ENCODE results near the gene IGF2BP2. TPM values are rescaled to one million over a fixed set of nuclear protein-coding genes. Genes with fewer than 3 reads are reported as not detected.

Gene IGF2BP2
- total and polyA plus RNA-seq, 2 of the 8 experiments (the other 6 are each of a cell fraction or from before 2014, with no cell fraction given): 7.4 to 121 TPM

DNA sequence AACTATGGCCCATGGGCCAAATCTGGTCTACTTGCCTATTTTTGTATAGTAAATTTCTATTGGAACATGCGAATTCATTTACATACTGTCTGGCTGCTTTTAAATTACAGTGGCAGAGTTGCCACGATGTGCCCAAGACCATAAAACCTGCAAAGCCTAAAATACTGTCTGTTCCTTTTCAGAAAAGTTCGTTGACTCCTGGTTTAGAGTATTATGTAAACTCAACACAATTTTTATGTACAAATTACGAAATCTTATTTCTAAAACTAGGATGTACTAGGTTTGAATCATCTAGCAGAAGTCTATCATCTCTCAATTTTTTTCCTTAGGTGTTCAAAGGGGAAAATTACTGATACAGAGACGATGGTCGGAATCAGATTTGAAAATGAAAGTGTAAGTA is 211.8 kb downstream of the IGF2BP2 start (continued):
- TF ChIP-seq, protein P1, sequence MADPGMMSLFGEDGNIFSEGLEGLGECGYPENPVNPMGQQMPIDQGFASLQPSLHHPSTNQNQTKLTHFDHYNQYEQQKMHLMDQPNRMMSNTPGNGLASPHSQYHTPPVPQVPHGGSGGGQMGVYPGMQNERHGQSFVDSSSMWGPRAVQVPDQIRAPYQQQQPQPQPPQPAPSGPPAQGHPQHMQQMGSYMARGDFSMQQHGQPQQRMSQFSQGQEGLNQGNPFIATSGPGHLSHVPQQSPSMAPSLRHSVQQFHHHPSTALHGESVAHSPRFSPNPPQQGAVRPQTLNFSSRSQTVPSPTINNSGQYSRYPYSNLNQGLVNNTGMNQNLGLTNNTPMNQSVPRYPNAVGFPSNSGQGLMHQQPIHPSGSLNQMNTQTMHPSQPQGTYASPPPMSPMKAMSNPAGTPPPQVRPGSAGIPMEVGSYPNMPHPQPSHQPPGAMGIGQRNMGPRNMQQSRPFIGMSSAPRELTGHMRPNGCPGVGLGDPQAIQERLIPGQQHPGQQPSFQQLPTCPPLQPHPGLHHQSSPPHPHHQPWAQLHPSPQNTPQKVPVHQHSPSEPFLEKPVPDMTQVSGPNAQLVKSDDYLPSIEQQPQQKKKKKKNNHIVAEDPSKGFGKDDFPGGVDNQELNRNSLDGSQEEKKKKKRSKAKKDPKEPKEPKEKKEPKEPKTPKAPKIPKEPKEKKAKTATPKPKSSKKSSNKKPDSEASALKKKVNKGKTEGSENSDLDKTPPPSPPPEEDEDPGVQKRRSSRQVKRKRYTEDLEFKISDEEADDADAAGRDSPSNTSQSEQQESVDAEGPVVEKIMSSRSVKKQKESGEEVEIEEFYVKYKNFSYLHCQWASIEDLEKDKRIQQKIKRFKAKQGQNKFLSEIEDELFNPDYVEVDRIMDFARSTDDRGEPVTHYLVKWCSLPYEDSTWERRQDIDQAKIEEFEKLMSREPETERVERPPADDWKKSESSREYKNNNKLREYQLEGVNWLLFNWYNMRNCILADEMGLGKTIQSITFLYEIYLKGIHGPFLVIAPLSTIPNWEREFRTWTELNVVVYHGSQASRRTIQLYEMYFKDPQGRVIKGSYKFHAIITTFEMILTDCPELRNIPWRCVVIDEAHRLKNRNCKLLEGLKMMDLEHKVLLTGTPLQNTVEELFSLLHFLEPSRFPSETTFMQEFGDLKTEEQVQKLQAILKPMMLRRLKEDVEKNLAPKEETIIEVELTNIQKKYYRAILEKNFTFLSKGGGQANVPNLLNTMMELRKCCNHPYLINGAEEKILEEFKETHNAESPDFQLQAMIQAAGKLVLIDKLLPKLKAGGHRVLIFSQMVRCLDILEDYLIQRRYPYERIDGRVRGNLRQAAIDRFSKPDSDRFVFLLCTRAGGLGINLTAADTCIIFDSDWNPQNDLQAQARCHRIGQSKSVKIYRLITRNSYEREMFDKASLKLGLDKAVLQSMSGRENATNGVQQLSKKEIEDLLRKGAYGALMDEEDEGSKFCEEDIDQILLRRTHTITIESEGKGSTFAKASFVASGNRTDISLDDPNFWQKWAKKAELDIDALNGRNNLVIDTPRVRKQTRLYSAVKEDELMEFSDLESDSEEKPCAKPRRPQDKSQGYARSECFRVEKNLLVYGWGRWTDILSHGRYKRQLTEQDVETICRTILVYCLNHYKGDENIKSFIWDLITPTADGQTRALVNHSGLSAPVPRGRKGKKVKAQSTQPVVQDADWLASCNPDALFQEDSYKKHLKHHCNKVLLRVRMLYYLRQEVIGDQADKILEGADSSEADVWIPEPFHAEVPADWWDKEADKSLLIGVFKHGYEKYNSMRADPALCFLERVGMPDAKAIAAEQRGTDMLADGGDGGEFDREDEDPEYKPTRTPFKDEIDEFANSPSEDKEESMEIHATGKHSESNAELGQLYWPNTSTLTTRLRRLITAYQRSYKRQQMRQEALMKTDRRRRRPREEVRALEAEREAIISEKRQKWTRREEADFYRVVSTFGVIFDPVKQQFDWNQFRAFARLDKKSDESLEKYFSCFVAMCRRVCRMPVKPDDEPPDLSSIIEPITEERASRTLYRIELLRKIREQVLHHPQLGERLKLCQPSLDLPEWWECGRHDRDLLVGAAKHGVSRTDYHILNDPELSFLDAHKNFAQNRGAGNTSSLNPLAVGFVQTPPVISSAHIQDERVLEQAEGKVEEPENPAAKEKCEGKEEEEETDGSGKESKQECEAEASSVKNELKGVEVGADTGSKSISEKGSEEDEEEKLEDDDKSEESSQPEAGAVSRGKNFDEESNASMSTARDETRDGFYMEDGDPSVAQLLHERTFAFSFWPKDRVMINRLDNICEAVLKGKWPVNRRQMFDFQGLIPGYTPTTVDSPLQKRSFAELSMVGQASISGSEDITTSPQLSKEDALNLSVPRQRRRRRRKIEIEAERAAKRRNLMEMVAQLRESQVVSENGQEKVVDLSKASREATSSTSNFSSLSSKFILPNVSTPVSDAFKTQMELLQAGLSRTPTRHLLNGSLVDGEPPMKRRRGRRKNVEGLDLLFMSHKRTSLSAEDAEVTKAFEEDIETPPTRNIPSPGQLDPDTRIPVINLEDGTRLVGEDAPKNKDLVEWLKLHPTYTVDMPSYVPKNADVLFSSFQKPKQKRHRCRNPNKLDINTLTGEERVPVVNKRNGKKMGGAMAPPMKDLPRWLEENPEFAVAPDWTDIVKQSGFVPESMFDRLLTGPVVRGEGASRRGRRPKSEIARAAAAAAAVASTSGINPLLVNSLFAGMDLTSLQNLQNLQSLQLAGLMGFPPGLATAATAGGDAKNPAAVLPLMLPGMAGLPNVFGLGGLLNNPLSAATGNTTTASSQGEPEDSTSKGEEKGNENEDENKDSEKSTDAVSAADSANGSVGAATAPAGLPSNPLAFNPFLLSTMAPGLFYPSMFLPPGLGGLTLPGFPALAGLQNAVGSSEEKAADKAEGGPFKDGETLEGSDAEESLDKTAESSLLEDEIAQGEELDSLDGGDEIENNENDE (IDR thresholded peaks at IDR 0.05; ENCODE audit: insufficient replicate concordance, low read length): no peak
- TF ChIP-seq SP2 (IDR thresholded peaks at IDR 0.05; ENCODE audit: low read length) (no peak), BRCA1 (IDR thresholded peaks at IDR 0.05; ENCODE audit: low read depth, low read length) (no peak), SIX5 (IDR thresholded peaks at IDR 0.05; ENCODE audit: low read depth, low read length) (no peak), RNF2 (IDR thresholded peaks at IDR 0.05; ENCODE audit: borderline replicate concordance, low read depth, low read length, missing control alignments, poor library complexity, severe bottlenecking) (no peak), RXRA (IDR thresholded peaks at IDR 0.05; ENCODE audit: insufficient read depth, low read depth, low read length) (no peak), SUZ12 (IDR thresholded peaks at IDR 0.05; ENCODE audit: low read length) (no peak), CBX8 (IDR thresholded peaks at IDR 0.05; ENCODE audit: borderline replicate concordance, low read depth, low read length) (no peak), ZNF274 (IDR thresholded peaks at IDR 0.05; ENCODE audit: borderline replicate concordance, extremely low read depth, low read length) (no peak), JUND (IDR thresholded peaks at IDR 0.05; ENCODE audit: low read length) (no peak), EGR1 (IDR thresholded peaks at IDR 0.05; ENCODE audit: borderline replicate concordance, low read depth, low read length) (no peak)

Data from H1 (cell line).